ENCODE data around the gene MORN5.

The MORN5 gene

GRCh38 chr9:122215663-122216062 lies 56.0 kb downstream of the MORN5 start:
- DNase-seq (ENCODE audit: low read depth in 2 of 2): no peak
- TF ChIP-seq, protein P1, sequence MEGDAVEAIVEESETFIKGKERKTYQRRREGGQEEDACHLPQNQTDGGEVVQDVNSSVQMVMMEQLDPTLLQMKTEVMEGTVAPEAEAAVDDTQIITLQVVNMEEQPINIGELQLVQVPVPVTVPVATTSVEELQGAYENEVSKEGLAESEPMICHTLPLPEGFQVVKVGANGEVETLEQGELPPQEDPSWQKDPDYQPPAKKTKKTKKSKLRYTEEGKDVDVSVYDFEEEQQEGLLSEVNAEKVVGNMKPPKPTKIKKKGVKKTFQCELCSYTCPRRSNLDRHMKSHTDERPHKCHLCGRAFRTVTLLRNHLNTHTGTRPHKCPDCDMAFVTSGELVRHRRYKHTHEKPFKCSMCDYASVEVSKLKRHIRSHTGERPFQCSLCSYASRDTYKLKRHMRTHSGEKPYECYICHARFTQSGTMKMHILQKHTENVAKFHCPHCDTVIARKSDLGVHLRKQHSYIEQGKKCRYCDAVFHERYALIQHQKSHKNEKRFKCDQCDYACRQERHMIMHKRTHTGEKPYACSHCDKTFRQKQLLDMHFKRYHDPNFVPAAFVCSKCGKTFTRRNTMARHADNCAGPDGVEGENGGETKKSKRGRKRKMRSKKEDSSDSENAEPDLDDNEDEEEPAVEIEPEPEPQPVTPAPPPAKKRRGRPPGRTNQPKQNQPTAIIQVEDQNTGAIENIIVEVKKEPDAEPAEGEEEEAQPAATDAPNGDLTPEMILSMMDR (IDR thresholded peaks at IDR 0.05; ENCODE audit: low read depth, low read length): no peak
- H3K4me3 ChIP-seq (replicated peaks in 1 of 2; ENCODE audit: low read depth in 2 of 2, low read length in 2 of 2): no peak overlapping the region

GRCh38 chr9:122216138-122216797 lies 56.6 kb downstream of the MORN5 start:
- TF ChIP-seq, protein P1 (IDR thresholded peaks at IDR 0.05; ENCODE audit: low read depth, low read length): no peak
- no peak for DNase-seq (ENCODE audit: low read depth in 2 of 2)
- no peak overlapping the region for H3K4me3 ChIP-seq (replicated peaks in 1 of 2; ENCODE audit: low read depth in 2 of 2, low read length in 2 of 2)

DNA sequence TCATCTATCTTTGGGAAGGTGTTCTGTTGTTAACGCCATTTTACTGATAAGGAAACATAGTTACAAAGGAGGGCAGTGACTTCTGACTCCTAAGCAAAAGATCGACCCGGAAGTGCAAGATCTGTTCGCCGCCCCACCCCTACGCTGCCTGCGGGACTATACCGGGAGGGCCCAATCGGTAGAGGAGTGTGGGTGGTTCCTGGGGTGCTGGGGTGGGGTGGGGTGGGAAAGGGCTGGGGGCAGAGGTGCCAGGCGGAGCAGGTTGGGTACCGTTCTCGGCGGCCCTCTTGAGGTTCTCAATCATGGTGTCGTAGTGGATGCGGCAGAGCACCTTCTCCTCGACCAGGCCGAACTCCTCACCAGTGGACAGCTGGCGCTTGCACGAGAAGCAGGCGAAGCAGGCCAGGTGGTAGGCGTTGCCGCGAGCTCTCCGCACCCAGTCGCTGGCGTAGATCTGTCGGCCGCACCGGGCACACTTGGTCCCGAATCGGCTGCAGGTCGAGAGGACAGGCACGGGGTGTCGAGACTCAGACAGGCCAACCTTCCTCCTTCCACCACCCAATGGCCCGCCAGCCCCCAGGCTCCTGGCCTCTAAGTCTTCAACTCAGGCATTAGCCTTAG lies 57.2 kb downstream of the MORN5 start:
- TF ChIP-seq, protein P1 (IDR thresholded peaks at IDR 0.05; ENCODE audit: low read depth, low read length): no peak
- no peak for DNase-seq (ENCODE audit: low read depth in 2 of 2)

GRCh38 chr9:122217640-122218039 lies 57.9 kb downstream of the MORN5 start:
- no peak for DNase-seq (ENCODE audit: low read depth in 2 of 2)
- TF ChIP-seq, protein P1 (IDR thresholded peaks at IDR 0.05; ENCODE audit: low read depth, low read length): no peak
- H3K4me3 ChIP-seq (replicated peaks in 1 of 2; ENCODE audit: low read depth in 2 of 2, low read length in 2 of 2): no peak overlapping the region

More for the DNA sequence above, 57.2 kb downstream of the MORN5 start:
- no peak overlapping the region for H3K4me3 ChIP-seq (replicated peaks in 1 of 2; ENCODE audit: low read depth in 2 of 2, low read length in 2 of 2)

DNA sequence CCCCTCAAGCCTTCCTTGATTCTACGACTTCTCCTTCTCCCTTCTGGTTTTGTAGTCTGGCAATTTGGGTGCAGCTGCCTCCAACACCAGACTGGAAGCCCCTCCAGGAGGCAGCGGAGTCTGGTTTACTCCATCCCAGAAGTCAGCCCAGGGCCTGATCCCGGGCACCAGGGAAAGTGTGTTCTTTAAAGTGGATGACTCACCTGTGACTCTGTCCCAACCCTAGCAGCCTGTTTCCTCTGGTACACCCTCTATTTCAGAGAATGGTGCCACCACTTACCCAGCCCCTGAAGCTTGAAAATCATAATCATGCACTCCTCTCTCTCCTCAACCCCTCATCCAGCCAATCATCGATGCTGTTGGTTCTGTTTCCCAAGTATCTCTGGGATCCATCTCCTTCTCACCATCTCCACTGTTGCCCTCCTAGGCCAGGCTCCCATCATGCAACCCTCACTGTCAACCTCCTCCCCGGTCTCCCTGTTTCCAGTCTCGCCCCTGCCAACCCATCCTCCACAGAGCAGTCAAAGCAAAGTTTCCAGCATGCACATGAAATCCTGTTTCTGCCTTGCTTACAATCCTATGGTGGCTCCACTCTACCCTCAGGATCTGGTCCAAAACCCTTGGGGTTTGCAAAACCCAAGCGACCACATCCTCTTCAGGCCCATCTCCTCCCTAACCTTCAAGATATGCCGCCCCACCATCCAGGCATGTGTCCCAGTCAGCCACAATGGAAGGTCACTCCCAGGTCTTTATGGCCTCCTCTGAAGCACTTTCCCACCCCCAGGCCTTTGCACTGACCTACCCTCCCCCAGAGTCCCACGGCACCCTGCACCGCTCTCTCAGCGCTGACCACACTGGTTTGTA lies 58.6 kb downstream of the MORN5 start:
- TF ChIP-seq, protein P1 (IDR thresholded peaks at IDR 0.05; ENCODE audit: low read depth, low read length): no peak
- no peak for DNase-seq (ENCODE audit: low read depth in 2 of 2)
- no peak overlapping the region for H3K4me3 ChIP-seq (replicated peaks in 1 of 2; ENCODE audit: low read depth in 2 of 2, low read length in 2 of 2)

DNA sequence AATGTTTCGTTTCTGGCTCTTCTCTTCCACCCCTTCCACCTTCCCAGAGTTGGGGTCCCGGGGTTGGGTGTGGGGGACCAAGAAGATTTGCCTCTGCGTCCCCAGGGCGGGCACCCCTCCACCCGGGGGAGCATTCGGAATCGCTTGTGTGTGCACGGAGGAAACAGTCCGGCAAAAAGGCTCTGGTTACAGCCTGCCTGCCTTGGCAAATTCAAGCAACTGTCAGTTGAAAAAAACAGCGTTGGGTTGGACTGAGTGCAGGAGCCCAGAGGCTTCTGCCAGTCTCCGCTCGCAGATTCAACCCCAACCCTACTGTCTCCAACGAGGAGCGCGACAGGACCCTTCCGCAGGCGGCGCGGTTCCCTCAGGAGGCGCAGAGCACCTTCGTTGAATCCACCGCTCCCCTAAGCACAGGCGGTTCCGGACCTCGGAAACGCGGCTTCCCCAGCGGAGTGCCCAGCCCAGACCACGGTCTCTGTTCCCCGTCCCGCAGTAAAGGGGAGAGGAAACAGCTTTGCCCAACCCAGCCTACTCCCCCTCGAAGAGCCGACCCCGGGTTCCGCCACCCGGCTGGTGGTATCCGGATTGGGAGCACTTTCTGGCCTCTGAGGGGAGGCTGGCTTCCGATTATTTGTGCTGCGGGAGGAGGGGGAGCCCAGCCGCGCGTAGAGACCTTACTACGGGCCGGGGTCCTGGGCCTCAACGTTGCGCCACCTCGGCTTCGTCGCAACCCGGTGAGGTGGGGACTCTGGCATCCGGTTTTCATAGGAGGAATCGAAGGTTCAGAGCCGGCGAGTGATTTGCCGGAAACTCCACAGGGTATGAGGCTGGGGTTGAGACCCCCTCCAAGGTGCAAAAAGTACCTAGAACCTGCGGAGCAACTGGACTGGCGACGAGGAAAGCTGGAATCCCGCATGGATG lies 59.5 kb downstream of the MORN5 start:
- H3K4me3 ChIP-seq (replicated peaks in 1 of 2; ENCODE audit: low read depth in 2 of 2, low read length in 2 of 2): no peak overlapping the region
- peak in 1 of 2 donors; percentile 29 for DNase-seq (ENCODE audit: low read depth in 2 of 2)
- TF ChIP-seq, protein P1 (IDR thresholded peaks at IDR 0.05; ENCODE audit: low read depth, low read length): no peak

All from cardiac fibroblast (primary cell).